HEK293 (cell line): Measurements from ENCODE around the gene SEPTIN3.

Experiments used
- SCRT1 ChIP-seq: fragments of 450-650 bp; formaldehyde crosslinking; IDR thresholded peaks from 2 replicates; pipeline ENCODE4 v1.5.1; 2016; ENCODE audit warnings: missing biosample characterization, missing genetic modification characterization, borderline replicate concordance
- ZNF473 ChIP-seq: fragments of 450-650 bp; formaldehyde crosslinking; IDR thresholded peaks from 2 replicates; pipeline ENCODE4 v1.5.1; 2017; ENCODE audit warnings: missing biosample characterization, missing genetic modification characterization
- TF ChIP-seq, protein P1 (sequence below): fragments of 450-650 bp; formaldehyde crosslinking; IDR thresholded peaks from 2 replicates; pipeline ENCODE4 v1.5.1; 2016; ENCODE audit warnings: missing biosample characterization, missing genetic modification characterization
- TF ChIP-seq, protein P2 (sequence below): fragments of 450-650 bp; formaldehyde crosslinking; IDR thresholded peaks from 2 replicates; pipeline ENCODE4 v1.5.1; 2016; ENCODE audit warnings: missing biosample characterization, missing genetic modification characterization

DNA sequence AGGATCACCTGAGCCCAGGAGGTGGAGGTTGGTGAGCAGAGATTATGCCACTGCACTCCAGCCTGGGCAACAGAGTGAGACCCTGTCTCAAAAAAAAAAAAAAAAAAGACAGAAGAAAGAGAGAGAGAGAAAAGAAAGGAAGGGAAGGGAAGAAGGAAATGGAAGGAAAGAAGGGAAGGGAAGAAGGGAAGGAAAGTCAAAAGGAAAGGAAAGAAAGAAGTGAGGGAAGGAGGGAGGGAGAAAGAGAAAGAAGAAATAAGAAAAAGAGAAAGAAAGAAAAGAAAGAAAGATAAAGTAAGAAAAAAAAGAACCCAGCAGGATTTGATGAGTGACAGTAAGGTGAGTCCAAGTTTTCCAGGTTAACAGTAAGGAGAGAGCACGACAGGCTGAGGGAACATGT, 49.0 kb downstream of the SEPTIN3 start:
- TF ChIP-seq, protein P1, sequence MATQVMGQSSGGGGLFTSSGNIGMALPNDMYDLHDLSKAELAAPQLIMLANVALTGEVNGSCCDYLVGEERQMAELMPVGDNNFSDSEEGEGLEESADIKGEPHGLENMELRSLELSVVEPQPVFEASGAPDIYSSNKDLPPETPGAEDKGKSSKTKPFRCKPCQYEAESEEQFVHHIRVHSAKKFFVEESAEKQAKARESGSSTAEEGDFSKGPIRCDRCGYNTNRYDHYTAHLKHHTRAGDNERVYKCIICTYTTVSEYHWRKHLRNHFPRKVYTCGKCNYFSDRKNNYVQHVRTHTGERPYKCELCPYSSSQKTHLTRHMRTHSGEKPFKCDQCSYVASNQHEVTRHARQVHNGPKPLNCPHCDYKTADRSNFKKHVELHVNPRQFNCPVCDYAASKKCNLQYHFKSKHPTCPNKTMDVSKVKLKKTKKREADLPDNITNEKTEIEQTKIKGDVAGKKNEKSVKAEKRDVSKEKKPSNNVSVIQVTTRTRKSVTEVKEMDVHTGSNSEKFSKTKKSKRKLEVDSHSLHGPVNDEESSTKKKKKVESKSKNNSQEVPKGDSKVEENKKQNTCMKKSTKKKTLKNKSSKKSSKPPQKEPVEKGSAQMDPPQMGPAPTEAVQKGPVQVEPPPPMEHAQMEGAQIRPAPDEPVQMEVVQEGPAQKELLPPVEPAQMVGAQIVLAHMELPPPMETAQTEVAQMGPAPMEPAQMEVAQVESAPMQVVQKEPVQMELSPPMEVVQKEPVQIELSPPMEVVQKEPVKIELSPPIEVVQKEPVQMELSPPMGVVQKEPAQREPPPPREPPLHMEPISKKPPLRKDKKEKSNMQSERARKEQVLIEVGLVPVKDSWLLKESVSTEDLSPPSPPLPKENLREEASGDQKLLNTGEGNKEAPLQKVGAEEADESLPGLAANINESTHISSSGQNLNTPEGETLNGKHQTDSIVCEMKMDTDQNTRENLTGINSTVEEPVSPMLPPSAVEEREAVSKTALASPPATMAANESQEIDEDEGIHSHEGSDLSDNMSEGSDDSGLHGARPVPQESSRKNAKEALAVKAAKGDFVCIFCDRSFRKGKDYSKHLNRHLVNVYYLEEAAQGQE (tag by site-specific recombination), result no peak
- TF ChIP-seq SCRT1 (no peak), ZNF473 (no peak)
- TF ChIP-seq, protein P2, sequence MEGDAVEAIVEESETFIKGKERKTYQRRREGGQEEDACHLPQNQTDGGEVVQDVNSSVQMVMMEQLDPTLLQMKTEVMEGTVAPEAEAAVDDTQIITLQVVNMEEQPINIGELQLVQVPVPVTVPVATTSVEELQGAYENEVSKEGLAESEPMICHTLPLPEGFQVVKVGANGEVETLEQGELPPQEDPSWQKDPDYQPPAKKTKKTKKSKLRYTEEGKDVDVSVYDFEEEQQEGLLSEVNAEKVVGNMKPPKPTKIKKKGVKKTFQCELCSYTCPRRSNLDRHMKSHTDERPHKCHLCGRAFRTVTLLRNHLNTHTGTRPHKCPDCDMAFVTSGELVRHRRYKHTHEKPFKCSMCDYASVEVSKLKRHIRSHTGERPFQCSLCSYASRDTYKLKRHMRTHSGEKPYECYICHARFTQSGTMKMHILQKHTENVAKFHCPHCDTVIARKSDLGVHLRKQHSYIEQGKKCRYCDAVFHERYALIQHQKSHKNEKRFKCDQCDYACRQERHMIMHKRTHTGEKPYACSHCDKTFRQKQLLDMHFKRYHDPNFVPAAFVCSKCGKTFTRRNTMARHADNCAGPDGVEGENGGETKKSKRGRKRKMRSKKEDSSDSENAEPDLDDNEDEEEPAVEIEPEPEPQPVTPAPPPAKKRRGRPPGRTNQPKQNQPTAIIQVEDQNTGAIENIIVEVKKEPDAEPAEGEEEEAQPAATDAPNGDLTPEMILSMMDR (tag by site-specific recombination), result no peak
